Measurements from ENCODE around the gene IGSF21. TPM values are rescaled to one million over a fixed set of nuclear protein-coding genes. Genes with fewer than 3 reads are reported as not detected.

The IGSF21 gene
- total and polyA plus RNA-seq, 2 donors (not counting 3 experiments of a cell fraction or from before 2014, with no cell fraction given): not detected

GRCh38 chr1:18315449-18315848 is 207.9 kb downstream of the IGSF21 start:
- Histone ChIP-seq H3K4me3 (replicated peaks in 1 of 3; ENCODE audit: insufficient read depth in 1 of 3, low read depth in 1 of 3, low read length in 3 of 3) (no peak overlapping the region), H3K27me3 (ENCODE audit: control insufficient read depth in 2 of 2, insufficient read depth in 2 of 2, low read length in 2 of 2) (no peaks in the 10 kb centered on the region), H2AFZ (ENCODE audit: low read depth, low read length) (no peak overlapping the region), H3K9me1 (replicated peaks; ENCODE audit: control insufficient read depth, extremely low read depth, insufficient read depth, low read length) (no peaks in the 10 kb centered on the region), H3K4me2 (ENCODE audit: insufficient read depth, low read length) (no peak overlapping the region), H4K20me1 (replicated peaks; ENCODE audit: control insufficient read depth, extremely low read depth, insufficient read depth, low read length) (no peaks in the 10 kb centered on the region), H3K4me1 (ENCODE audit: control insufficient read depth, extremely low read depth, insufficient read depth, low read length) (no peaks in the 10 kb centered on the region), H3K79me2 (ENCODE audit: control insufficient read depth, insufficient read depth, low read length) (no peaks in the 10 kb centered on the region), H3K9me3 (replicated peaks; ENCODE audit: control insufficient read depth, insufficient read depth, low read length) (peaks cover 4% of the 10 kb centered on the region), H3K9ac (replicated peaks; ENCODE audit: extremely low read depth, insufficient read depth, low read length) (no peak overlapping the region), H3K27ac (ENCODE audit: insufficient read depth, low read depth, low read length) (no peak overlapping the region), H3K36me3 (ENCODE audit: control insufficient read depth in 2 of 2, extremely low read depth in 1 of 2, insufficient read depth in 2 of 2, low read length in 2 of 2) (no peaks in the 10 kb centered on the region)
- intact Hi-C loops (cut with micrococcal nuclease): no loop called here
- BruUV-seq (replicated peaks): no TSS peak
- TF ChIP-seq MAX (IDR thresholded peaks at IDR 0.05; ENCODE audit: insufficient read depth, insufficient read length): no peak
- TF ChIP-seq EZH2 (IDR thresholded peaks at IDR 0.05; ENCODE audit: borderline replicate concordance, low read depth, low read length, severe bottlenecking): no peak
- TF ChIP-seq JUN (IDR thresholded peaks at IDR 0.05; ENCODE audit: borderline replicate concordance, insufficient read depth, insufficient read length, low read depth): no peak
- TF ChIP-seq GATA2 (IDR thresholded peaks at IDR 0.05; ENCODE audit: insufficient read depth, insufficient read length, low read depth, low read length): no peak
- TF ChIP-seq POLR2AphosphoS5 (IDR thresholded peaks at IDR 0.05; ENCODE audit: insufficient read depth, low read depth, low read length): no peak
- TF ChIP-seq FOS (IDR thresholded peaks at IDR 0.05; ENCODE audit: borderline replicate concordance, insufficient read depth, low read length): no peak
- TF ChIP-seq, protein P1, sequence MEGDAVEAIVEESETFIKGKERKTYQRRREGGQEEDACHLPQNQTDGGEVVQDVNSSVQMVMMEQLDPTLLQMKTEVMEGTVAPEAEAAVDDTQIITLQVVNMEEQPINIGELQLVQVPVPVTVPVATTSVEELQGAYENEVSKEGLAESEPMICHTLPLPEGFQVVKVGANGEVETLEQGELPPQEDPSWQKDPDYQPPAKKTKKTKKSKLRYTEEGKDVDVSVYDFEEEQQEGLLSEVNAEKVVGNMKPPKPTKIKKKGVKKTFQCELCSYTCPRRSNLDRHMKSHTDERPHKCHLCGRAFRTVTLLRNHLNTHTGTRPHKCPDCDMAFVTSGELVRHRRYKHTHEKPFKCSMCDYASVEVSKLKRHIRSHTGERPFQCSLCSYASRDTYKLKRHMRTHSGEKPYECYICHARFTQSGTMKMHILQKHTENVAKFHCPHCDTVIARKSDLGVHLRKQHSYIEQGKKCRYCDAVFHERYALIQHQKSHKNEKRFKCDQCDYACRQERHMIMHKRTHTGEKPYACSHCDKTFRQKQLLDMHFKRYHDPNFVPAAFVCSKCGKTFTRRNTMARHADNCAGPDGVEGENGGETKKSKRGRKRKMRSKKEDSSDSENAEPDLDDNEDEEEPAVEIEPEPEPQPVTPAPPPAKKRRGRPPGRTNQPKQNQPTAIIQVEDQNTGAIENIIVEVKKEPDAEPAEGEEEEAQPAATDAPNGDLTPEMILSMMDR (IDR thresholded peaks at IDR 0.05; ENCODE audit: extremely low read depth in 1 of 2, insufficient read depth in 1 of 2, low read depth in 1 of 2, low read length in 2 of 2): no peak
- no peak for TF ChIP-seq POLR2A (IDR thresholded peaks at IDR 0.05; ENCODE audit: low read depth, low read length)
- TF ChIP-seq MYC (IDR thresholded peaks at IDR 0.05; ENCODE audit: low read depth, low read length): no peak
- dilution Hi-C loops (cut with MboI; ENCODE audit: extremely low pct_ligation_motif_present, low sequenced_read_pairs): no loop called here
- DNase-seq (ENCODE audit: low read depth, low spot score): no peak
- ChIA-PET POLR2A (no interaction called here), CTCF (no interaction called here)
- no peak for FAIRE-seq
